Activated CD4-positive, alpha-beta T cell treated with anti-CD3 and anti-CD28 coated beads, Interleukin-2, amount 10 ng/mL, durations not matched to agents 7 days and 5 days (primary cell): ENCODE data around the gene NCAPH2. TPM values are rescaled to one million over a fixed set of nuclear protein-coding genes. Genes with fewer than 3 reads are reported as not detected.
A peak's percentile ranks its signal among the peaks of the same experiment; 100 is the strongest.

Source experiments
- CTCF ChIA-PET: fragments of 350-600 bp; sonication (Branson Sonifier 250); formaldehyde crosslinking; loops from one replicate; lab custom pipeline; 2021; ENCODE audit warnings: antibody characterized with exemption; lab: Charles Lee
- POLR2A ChIA-PET: fragments of 350-600 bp; sonication (Branson Sonifier 250); formaldehyde crosslinking; loops from one replicate; lab custom pipeline; 2021; ENCODE audit warnings: antibody characterized with exemption; lab: Charles Lee
- DNase-seq: peaks from one replicate; pipeline ENCODE4 v3.0.0-alpha.2; 2020
- H3K27ac Mint-ChIP-seq: one replicate; pipeline ENCODE4 v1.8.0; 2021; ENCODE audit warnings: mild to moderate bottlenecking, moderate library complexity, mixed read lengths
- H3K27me3 Mint-ChIP-seq: one replicate; pipeline ENCODE4 v1.8.0; 2021; ENCODE audit warnings: mixed read lengths
- H3K36me3 Mint-ChIP-seq: one replicate; pipeline ENCODE4 v1.8.0; 2021; ENCODE audit warnings: low read depth, mixed read lengths
- H3K4me1 Mint-ChIP-seq: one replicate; pipeline ENCODE4 v1.8.0; 2021; ENCODE audit warnings: mixed read lengths
- H3K4me3 Mint-ChIP-seq: one replicate; pipeline ENCODE4 v1.8.0; 2021; ENCODE audit warnings: mild to moderate bottlenecking, moderate library complexity, mixed read lengths
- H3K9me3 Mint-ChIP-seq: one replicate; pipeline ENCODE4 v1.8.0; 2021; ENCODE audit warnings: mixed read lengths
- total RNA-seq, 2 experiments: library from RNA; stranded (reverse); gene quantifications; one replicate each; pipeline ENCODE4 v1.2.3, GENCODE V29; 2021

NCAPH2 gene
- total RNA-seq, 2 experiments from 2014 or later, result 110 to 133 TPM

DNA sequence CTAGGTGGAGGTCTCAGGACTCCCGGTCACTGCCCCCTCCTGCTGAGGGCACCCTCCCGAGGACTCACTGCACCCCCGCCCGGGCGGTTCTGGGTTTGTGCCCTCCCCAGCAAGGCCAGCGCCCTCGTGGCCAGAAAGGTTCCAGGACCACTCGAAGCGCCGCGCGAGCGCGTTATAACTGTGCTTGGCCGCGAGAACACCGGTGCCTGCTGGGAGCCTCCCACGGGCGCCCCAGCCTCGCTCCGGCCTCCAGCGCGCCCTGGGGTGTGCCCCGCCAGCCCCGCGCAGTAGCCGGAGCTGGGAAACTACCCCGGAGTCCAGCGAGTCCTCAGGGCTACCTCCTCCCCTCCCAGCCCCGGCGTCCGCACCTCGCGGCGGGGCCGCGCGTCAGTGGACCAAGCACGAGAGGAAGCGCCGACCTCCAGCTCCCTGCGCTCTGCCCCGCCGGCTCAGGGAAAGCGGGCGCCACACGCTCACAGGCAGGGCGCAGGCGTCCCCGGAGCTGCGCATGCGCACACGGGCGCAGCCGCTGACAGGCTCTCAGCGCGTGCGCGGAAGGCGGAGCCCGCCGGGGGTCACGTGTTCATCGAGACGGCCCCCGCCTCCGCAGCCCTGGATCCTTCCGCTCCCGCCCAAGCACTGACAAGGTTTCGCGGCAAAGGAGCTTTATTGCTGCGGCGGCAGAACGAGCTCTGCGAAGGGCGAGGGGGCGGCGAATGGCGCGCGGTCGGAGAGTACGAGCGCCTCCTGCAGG is 17.3 kb downstream of the NCAPH2 start, which contains the start of gene SCO2:
TSS of gene SCO2 (minus strand) at position 495 of the 754 bp plus-strand sequence. CDS start 1,187 bp downstream, outside the sequence.
- H3K27me3 Mint-ChIP-seq, result no peaks in the 10 kb centered on the region

GRCh38 chr22:50525858-50526107 is 17.8 kb downstream of the NCAPH2 start:
- Mint-ChIP-seq H3K4me1 (peaks cover 37% of the 10 kb centered on the region), H3K27ac (peak overlapping the region; percentile 87), H3K36me3 (peaks cover 36% of the 10 kb centered on the region), H3K27me3 (no peaks in the 10 kb centered on the region), H3K4me3 (peak overlapping the region; percentile 80), H3K9me3 (no peaks in the 10 kb centered on the region)
- CTCF ChIA-PET, result interaction anchor here (0.6 to 5.8 kb wide), 46 partner anchors 10 to 595 kb away, joined by 3 to 74 read pairs (median 4); partner anchors contain the start of genes ARSA, CHKB, CPT1B and HDAC10
- DNase-seq, result no peak
- POLR2A ChIA-PET, result interaction anchor here (0.8 to 2.3 kb wide), 11 partner anchors 14 to 324 kb away, joined by 3 to 29 read pairs (median 5); partner anchors contain the start of genes CHKB, KLHDC7B, LMF2 and NCAPH2

More for the DNA sequence above, 17.3 kb downstream of the NCAPH2 start, which contains the start of gene SCO2:
- peaks cover 37% of the 10 kb centered on the region for H3K4me1 Mint-ChIP-seq
- H3K4me3 Mint-ChIP-seq, result peak within 1 kb of the TSS; percentile 80
- no peaks in the 10 kb centered on the region for H3K9me3 Mint-ChIP-seq
- H3K36me3 Mint-ChIP-seq, result peaks cover 37% of the 10 kb centered on the region
- peak; percentile 97 for DNase-seq
- POLR2A ChIA-PET, result interaction anchor here (0.8 to 2.3 kb wide), 11 partner anchors 15 to 324 kb away, joined by 3 to 29 read pairs (median 5); partner anchors contain the start of genes CHKB, KLHDC7B, LMF2 and NCAPH2
- CTCF ChIA-PET, result interaction anchor here (0.6 to 5.8 kb wide), 45 partner anchors 10 to 594 kb away, joined by 3 to 74 read pairs (median 4); partner anchors contain the start of genes ARSA, CHKB, CPT1B and HDAC10
- H3K27ac Mint-ChIP-seq, result peak within 1 kb of the TSS; percentile 93

GRCh38 chr22:50526108-50526833 is 18.2 kb downstream of the NCAPH2 start:
- no peaks in the 10 kb centered on the region for H3K9me3 Mint-ChIP-seq
- H3K27ac Mint-ChIP-seq, result peak overlapping the region; percentile 93
- CTCF ChIA-PET, result interaction anchor here (0.6 to 5.8 kb wide), 45 partner anchors 11 to 595 kb away, joined by 3 to 74 read pairs (median 4); partner anchors contain the start of genes CPT1B, HDAC10, KLHDC7B and LMF2
- peaks cover 37% of the 10 kb centered on the region for H3K4me1 Mint-ChIP-seq
- H3K27me3 Mint-ChIP-seq, result no peaks in the 10 kb centered on the region
- POLR2A ChIA-PET, result interaction anchor here (0.8 to 2.3 kb wide), 11 partner anchors 14 to 325 kb away, joined by 3 to 29 read pairs (median 5); partner anchors contain the start of genes CHKB, KLHDC7B, LMF2 and NCAPH2
- peak overlapping the region; percentile 80 for H3K4me3 Mint-ChIP-seq
- peaks cover 36% of the 10 kb centered on the region for H3K36me3 Mint-ChIP-seq
- DNase-seq, result peak; percentile 89

- Mint-ChIP-seq H3K4me1 (peaks cover 37% of the 10 kb centered on the region), H3K36me3 (peaks cover 36% of the 10 kb centered on the region), H3K9me3 (no peaks in the 10 kb centered on the region), H3K4me3 (peak overlapping the region; percentile 80), H3K27ac (peak overlapping the region; percentile 93), H3K27me3 (no peaks in the 10 kb centered on the region)
- POLR2A ChIA-PET, result interaction anchor here (0.6 to 1.8 kb wide), 2 partner anchors 13 to 19 kb away, joined by 3 to 5 read pairs; partner anchors contain the start of genes LMF2 and NCAPH2
- DNase-seq, result peak; percentile 54
- CTCF ChIA-PET, result interaction anchor here (0.7 to 5.8 kb wide), 8 partner anchors 11 to 251 kb away, joined by 4 to 74 read pairs (median 5); partner anchors contain the start of genes NCAPH2 and SYCE3
These were observed 19.1 kb downstream of the NCAPH2 start for GRCh38 chr22:50526834-50527801.

GRCh38 chr22:50527921-50528681 is 20.1 kb downstream of the NCAPH2 start:
- Mint-ChIP-seq H3K27me3 (no peaks in the 10 kb centered on the region), H3K4me1 (peaks cover 41% of the 10 kb centered on the region), H3K4me3 (peak overlapping the region; percentile 80), H3K9me3 (no peaks in the 10 kb centered on the region), H3K27ac (peak overlapping the region; percentile 93), H3K36me3 (peaks cover 40% of the 10 kb centered on the region)
- DNase-seq, result no peak
- ChIA-PET CTCF (interaction anchor here (0.8 to 5.8 kb wide), 6 partner anchors 10 to 93 kb away, joined by 4 to 74 read pairs (median 6); partner anchors contain the start of genes KLHDC7B, NCAPH2 and SYCE3), POLR2A (interaction anchor here (1.3 to 1.8 kb wide), 2 partner anchors 11 to 20 kb away, joined by 4 to 5 read pairs; partner anchors contain the start of genes LMF2 and NCAPH2)

DNA sequence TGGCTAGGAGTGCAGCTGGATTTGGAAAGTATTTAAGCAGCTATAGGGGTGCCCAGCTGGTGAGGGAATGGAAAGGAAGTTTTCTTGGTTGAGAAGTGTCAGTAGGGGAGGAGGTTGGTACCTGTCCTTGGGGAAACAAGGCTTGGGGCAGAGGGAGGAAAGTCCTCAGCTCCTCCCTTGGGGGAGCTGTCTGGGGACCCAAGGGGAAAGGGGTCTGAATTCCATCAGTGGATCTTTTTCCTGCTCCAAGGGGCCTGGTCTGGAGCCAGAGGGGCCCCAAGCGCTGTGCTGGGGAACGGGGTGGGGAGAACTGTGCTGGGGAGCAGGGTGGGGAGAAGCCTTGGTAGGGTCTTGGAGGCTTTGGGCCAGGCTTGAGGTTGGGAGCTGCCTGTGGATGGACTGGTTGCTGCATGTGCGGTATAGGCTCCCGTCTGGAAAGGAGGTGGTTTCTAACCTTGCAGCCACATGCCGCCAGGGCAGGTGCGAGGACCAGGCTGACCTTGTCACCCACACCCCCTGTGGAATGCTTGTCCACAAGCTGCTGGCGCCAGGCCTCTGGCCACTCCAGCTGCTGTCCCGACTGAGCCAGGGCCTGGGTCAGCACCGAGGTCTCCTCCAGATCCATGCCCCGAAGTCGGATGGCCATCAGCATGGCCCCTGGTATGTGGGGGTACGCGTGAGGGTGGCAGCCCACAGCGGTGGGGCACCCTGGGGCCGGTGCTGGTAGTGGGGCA is 20.8 kb downstream of the NCAPH2 start:
- peak overlapping the region; percentile 80 for H3K4me3 Mint-ChIP-seq
- ChIA-PET CTCF (interaction anchor here (0.8 to 5.8 kb wide), 4 partner anchors 12 to 90 kb away, joined by 3 to 74 read pairs (median 5); partner anchors contain the start of genes KLHDC7B and SYCE3), POLR2A (interaction anchor here (1.3 kb wide), 1 partner anchor 10 kb away, joined by 4 read pairs; no protein-coding TSS in a partner anchor)
- peaks cover 40% of the 10 kb centered on the region for H3K36me3 Mint-ChIP-seq
- H3K27ac Mint-ChIP-seq, result peak overlapping the region; percentile 93
- H3K27me3 Mint-ChIP-seq, result no peaks in the 10 kb centered on the region
- peaks cover 46% of the 10 kb centered on the region for H3K4me1 Mint-ChIP-seq
- no peak for DNase-seq
- H3K9me3 Mint-ChIP-seq, result no peaks in the 10 kb centered on the region

GRCh38 chr22:50529416-50529896 is 21.4 kb downstream of the NCAPH2 start:
- Mint-ChIP-seq H3K9me3 (no peaks in the 10 kb centered on the region), H3K36me3 (peaks cover 39% of the 10 kb centered on the region), H3K27ac (peak overlapping the region; percentile 83), H3K4me1 (peaks cover 49% of the 10 kb centered on the region), H3K4me3 (peak overlapping the region; percentile 80), H3K27me3 (no peaks in the 10 kb centered on the region)
- POLR2A ChIA-PET, result interaction anchor here (0.6 to 1.0 kb wide), 2 partner anchors 10 to 34 kb away, joined by 4 to 10 read pairs; no protein-coding TSS in a partner anchor
- DNase-seq, result no peak
- CTCF ChIA-PET, result interaction anchor here (1.1 to 5.8 kb wide), 4 partner anchors 16 to 89 kb away, joined by 3 to 74 read pairs (median 5); partner anchors contain the start of genes KLHDC7B and SYCE3

DNA sequence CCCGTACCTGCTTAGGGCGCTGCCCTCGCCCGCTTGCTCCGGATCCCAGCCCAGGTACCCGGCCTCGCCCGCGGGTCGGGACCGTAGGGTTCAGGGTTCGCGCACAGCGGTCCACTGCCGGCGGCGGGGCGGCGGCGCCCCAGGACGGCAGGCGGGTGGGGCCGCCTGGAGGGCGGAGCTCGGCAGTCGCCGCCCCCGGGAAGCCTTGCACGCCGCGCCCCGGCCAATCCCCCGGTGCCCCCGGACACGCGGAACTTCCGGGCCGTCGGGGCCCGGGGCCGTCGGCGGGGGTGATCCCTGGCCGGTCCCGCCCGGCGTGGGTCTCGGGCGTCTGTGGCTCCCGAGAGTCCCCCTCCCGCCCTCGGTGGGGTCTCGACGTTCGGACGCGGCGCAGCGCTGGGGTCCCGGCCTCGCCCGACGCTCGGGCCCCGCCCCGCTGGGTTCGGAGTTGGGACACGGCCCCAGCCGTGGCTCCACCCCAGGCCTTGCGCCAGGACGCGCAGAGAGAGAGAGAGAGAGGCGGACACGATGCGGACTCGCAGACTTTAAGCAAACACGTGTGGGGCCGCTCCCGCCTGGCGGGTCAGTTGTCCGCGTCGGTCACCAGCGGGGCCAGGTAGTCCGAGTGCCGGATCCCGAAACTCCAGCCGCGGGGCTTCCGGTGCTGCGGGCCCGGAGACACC is 22.0 kb downstream of the NCAPH2 start, which contains the start of gene TYMP:
TSS of gene TYMP (minus strand) at position 116 of the 683 bp plus-strand sequence. CDS start 303 bp downstream, outside the sequence.
- Mint-ChIP-seq H3K27ac (peak within 1 kb of the TSS; percentile 100), H3K4me3 (peak within 1 kb of the TSS; percentile 96), H3K4me1 (peaks cover 47% of the 10 kb centered on the region), H3K36me3 (peaks cover 34% of the 10 kb centered on the region), H3K9me3 (no peaks in the 10 kb centered on the region), H3K27me3 (no peaks in the 10 kb centered on the region)
- ChIA-PET CTCF (interaction anchor here (0.7 to 5.8 kb wide), 5 partner anchors 15 to 92 kb away, joined by 3 to 74 read pairs (median 4); partner anchors contain the start of genes KLHDC7B and SYCE3), POLR2A (interaction anchor here (0.6 to 1.0 kb wide), 5 partner anchors 10 to 91 kb away, joined by 3 to 10 read pairs (median 3); no protein-coding TSS in a partner anchor)
- DNase-seq, result peak; percentile 78

GRCh38 chr22:50530580-50530876 is 22.5 kb downstream of the NCAPH2 start:
- Mint-ChIP-seq H3K4me1 (peaks cover 50% of the 10 kb centered on the region), H3K4me3 (peak overlapping the region; percentile 96), H3K27ac (peak overlapping the region; percentile 100), H3K36me3 (peaks cover 36% of the 10 kb centered on the region), H3K27me3 (no peaks in the 10 kb centered on the region), H3K9me3 (no peaks in the 10 kb centered on the region)
- DNase-seq, result no peak
- ChIA-PET POLR2A (no interaction called here), CTCF (no interaction called here)
